Measurements from ENCODE around the gene BRF1. TPM values are rescaled to one million over a fixed set of nuclear protein-coding genes. Genes with fewer than 3 reads are reported as not detected.
"Not testable (repeated sequence)": the region's sequence is repeated elsewhere in the genome, so short reads cannot be mapped to it uniquely, and the experiment has no call there.

The BRF1 gene
- total RNA-seq, 1 donor from 2014 or later, result 60.7 TPM

GRCh38 chr14:105294142-105294597, 6.6 kb downstream of the BRF1 start:
- peak in 1 of 2 donors; percentile 4 for DNase-seq (ENCODE audit: low spot score in 2 of 2)
- no peak for FAIRE-seq

GRCh38 chr14:105292826-105293711, 7.7 kb downstream of the BRF1 start:
- FAIRE-seq, result no peak
- DNase-seq (ENCODE audit: low spot score in 2 of 2), result peak in 1 of 2 donors; percentile 2

GRCh38 chr14:105290621-105291346, 10.0 kb downstream of the BRF1 start:
- no peak for FAIRE-seq
- DNase-seq (ENCODE audit: low spot score in 2 of 2), result peak in 1 of 2 donors; percentile 14

GRCh38 chr14:105288936-105289335, 11.9 kb downstream of the BRF1 start:
- not testable (repeated sequence) for DNase-seq (ENCODE audit: low spot score in 2 of 2); FAIRE-seq

- FAIRE-seq, result no peak
- no peak for DNase-seq (ENCODE audit: low spot score in 2 of 2)
Measured at GRCh38 chr14:105287249-105288102, 13.3 kb downstream of the BRF1 start.

- DNase-seq (ENCODE audit: low spot score in 2 of 2) (no peak), FAIRE-seq (no peak)
Measured at GRCh38 chr14:105286759-105287144, 14.0 kb downstream of the BRF1 start.

- no peak for DNase-seq (ENCODE audit: low spot score in 2 of 2)
- no peak for FAIRE-seq
Measured at GRCh38 chr14:105285174-105285573, 15.6 kb downstream of the BRF1 start.

- FAIRE-seq, result no peak
- peak in 1 of 2 donors; percentile 16 for DNase-seq (ENCODE audit: low spot score in 2 of 2)
Measured at GRCh38 chr14:105283899-105284298, 16.9 kb downstream of the BRF1 start.

GRCh38 chr14:105283028-105283427, 17.8 kb downstream of the BRF1 start:
- peak in 1 of 2 donors; percentile 7 for DNase-seq (ENCODE audit: low spot score in 2 of 2)
- no peak for FAIRE-seq

- FAIRE-seq (no peak), DNase-seq (ENCODE audit: low spot score in 2 of 2) (peak in 1 of 2 donors; percentile 14)
Measured at GRCh38 chr14:105282098-105282725, 18.6 kb downstream of the BRF1 start.

- FAIRE-seq (peak; percentile 54), DNase-seq (ENCODE audit: low spot score in 2 of 2) (peak; percentile 65 to 81)
Measured at GRCh38 chr14:105281371-105282097, 19.3 kb downstream of the BRF1 start.

- FAIRE-seq (no peak), DNase-seq (ENCODE audit: low spot score in 2 of 2) (no peak)
Measured at GRCh38 chr14:105280525-105280924, 20.3 kb downstream of the BRF1 start.

- FAIRE-seq (no peak), DNase-seq (ENCODE audit: low spot score in 2 of 2) (no peak)
Measured at GRCh38 chr14:105279642-105280361, 21.0 kb downstream of the BRF1 start.

- DNase-seq (ENCODE audit: low spot score in 2 of 2); FAIRE-seq: not testable (repeated sequence)
Measured at GRCh38 chr14:105277448-105277847, 23.4 kb downstream of the BRF1 start.

- DNase-seq (ENCODE audit: low spot score in 2 of 2) (no peak), FAIRE-seq (no peak)
Measured at GRCh38 chr14:105275267-105275946, 25.4 kb downstream of the BRF1 start.

GRCh38 chr14:105274637-105275036, 26.2 kb downstream of the BRF1 start:
- FAIRE-seq, result no peak
- no peak for DNase-seq (ENCODE audit: low spot score in 2 of 2)

- FAIRE-seq (no peak), DNase-seq (ENCODE audit: low spot score in 2 of 2) (no peak)
Measured at GRCh38 chr14:105273062-105273461, 27.7 kb downstream of the BRF1 start.

- DNase-seq (ENCODE audit: low spot score in 2 of 2) (no peak), FAIRE-seq (no peak)
Measured at GRCh38 chr14:105272623-105273022, 28.2 kb downstream of the BRF1 start.
